ENCODE data around the gene RPL36.
"Not testable (repeated sequence)": the region's sequence is repeated elsewhere in the genome, so short reads cannot be mapped to it uniquely, and the experiment has no call there.

The RPL36 gene

DNA sequence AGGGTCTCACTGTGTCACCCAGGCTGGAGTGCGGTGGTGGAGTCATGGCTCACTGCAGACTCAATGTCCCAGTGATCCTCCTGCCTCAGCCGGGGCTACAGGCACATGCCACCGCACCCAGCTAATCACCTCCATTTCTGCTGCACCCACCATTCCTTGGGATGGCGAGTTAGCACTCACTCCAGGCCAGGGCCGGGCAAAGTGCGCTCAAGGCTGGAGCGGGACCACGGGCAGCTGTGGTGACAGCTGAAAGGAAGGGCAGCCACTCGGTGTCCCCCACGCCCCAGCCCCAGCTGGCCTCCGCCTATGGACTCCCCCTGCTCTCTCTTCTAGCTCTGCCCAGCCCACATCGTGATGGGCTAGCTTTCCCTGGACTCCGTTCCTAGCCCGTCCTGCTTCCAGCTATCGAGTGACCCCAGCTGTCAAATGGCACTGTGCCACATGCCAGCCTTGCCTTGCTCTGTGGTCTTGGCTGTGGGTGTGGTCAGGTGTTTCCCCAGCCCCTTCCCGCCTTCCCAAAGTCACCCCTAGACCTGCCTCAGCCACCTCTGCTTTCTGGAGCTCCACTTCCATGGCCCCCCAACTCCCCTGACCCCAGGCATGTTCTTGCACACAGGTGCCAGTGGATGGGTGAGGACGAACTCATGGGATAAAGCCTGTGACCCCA lies 13.9 kb upstream of the RPL36 start:
- no peak for FAIRE-seq

DNA sequence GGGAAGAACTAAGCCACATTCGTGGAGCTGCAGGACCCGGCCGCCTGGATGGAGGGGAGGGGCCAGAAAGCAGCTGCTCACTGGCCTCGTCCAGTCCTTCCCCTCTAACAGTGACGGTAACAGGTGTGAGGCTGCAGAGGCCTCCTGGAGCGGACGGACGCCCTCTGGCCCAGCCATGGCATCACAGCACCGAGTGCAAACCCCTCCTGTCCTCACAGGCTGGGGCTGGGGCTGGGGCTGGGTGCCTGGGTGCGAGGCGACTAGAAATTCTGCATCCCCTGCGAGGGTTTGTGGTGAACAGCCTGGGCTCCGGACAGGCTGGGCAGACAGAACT lies 13.4 kb upstream of the RPL36 start:
- FAIRE-seq: no peak

GRCh38 chr19:5677136-5677535 lies 13.0 kb upstream of the RPL36 start:
- FAIRE-seq: no peak

- FAIRE-seq: no peak
Observed at GRCh38 chr19:5677580-5677979, 12.5 kb upstream of the RPL36 start.

DNA sequence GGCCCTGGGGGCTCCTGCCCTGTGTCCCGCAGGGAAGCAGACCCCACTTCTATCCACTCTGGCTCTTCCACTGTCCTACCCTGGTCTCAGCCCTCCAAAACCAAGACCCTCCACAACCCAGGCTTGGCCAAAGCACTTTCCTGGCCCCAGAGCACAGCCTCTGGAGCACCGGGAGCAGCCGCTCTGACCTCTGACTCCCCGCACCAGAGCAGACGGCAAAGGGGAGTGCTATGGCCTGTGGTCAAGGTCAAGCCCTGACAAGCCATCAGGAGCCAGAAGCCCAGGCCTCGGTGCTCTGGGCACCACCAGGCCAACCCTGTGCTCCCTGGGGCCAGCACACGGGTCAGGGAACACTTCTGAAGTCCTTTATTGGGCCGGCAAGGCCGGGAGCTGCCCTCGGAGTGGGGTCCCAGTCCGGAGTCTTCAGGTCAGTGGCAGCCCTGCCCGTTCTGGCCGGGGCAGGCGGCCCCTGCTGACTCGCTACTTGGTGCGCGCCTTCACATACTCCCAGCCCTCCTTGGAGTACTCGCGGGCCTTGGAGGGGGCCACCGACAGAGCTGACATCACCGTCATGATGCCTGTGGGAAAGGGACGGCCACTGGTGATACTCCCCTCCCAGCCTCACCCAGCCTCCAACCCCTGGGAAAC lies 11.9 kb upstream of the RPL36 start:
- FAIRE-seq: no peak

- no peak for FAIRE-seq
Observed at GRCh38 chr19:5679289-5680083, 10.6 kb upstream of the RPL36 start.

DNA sequence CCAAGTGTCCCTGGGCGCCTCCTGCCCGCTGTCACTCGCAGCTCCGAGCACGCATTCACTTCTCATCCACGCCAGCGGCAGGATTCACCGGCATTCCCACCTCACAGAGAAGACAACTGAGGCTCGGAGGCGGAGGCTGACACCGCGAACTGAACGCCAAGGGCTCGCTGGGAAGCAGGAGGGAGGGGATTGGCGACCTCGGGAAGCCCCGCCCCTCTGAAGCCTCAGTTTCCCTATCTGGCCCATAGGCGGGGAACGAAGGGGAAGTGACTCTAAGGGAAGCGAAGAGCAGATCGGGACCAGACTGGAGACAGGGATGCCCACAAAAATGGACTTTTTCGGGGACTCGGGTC lies 10.0 kb upstream of the RPL36 start:
- no peak for FAIRE-seq

DNA sequence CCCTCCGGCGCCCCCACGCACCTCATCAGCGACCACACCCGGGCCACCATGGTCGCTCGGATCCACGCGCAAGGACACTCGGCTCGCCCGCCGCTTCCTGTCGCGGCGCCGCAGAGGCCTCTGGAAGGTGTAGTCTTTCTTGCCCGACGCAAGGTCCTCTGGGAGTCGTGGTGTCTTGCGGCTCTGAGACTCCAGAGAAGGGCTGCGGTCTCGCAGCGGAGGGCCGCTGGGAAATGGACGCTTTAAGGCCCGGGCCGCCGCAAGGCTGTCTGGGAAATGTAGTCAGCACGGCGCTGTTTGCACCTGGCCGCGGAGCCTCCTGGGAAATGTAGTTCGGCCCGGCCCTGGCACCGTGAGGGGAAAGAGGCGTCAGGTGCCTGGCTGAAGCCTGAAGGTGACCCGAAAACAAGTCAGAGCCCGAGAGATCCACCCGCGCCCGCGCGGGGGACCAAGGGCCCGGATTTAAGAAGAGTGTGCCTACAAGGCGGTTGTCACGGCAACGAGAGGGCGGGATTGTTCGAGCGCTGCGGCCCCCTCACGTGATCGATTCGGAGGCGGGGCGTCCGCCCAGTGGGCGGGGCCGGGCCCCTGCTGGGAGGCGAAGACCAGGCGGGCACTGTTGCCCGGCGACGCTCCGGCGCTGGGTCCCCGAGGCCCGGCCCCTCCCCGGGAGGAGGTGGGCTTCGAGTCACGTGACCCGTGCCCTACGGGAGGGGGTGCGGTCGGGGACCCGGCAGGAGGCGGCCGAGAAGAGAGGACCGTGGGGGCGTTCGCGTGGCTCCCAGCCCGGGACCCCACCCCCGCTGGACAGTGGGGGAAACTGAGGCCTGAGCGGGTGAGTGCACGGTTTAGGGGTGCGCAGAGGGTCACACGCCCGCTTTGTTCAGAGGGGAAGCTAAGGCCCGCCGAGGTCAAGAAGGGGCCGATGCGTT lies 9.4 kb upstream of the RPL36 start, which contains the start of the genes HSD11B1L and MICOS13:
TSS of gene HSD11B1L (plus strand) at position 591 of the 932 bp plus-strand sequence. CDS start 3,806 bp downstream, outside the sequence.
TSS of gene MICOS13 (minus strand) at position 80 of the 932 bp plus-strand sequence. CDS start at position 50, 30 bp downstream.
- peak; percentile 97 for FAIRE-seq

DNA sequence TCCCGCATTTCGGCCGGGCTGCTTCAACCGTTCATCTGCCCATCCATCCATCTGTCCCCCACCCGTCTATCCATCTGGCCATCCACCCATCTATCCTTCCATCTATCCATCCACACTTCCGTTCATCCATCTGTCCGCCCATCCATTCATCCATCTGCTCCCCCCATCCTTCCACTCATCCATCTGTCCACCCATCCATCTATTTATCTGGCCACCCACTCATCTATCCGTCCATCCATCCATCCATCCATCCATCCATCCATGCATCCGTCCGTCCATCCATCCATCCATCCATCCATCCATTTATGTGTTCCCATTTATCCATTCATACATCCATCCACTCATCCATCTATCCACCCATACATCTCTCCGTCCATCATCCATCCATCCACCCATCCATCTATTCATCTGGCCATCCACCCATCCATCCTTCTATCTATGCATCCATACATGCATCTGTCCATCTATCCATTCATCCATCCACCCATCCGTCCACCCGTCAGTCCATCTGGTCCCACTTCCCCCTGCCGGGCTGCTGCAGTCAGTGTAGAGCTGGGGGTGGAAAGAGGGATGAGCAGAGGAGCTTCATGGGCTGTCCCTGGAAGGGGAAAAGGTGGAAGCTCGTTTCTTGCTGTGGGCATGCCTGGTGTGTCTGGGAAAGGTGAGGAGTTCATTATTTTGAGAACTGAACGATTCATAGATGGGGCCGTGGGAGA lies 8.5 kb upstream of the RPL36 start:
- no peak for FAIRE-seq

- no peak for FAIRE-seq
Observed at GRCh38 chr19:5682107-5682482, 8.0 kb upstream of the RPL36 start.

DNA sequence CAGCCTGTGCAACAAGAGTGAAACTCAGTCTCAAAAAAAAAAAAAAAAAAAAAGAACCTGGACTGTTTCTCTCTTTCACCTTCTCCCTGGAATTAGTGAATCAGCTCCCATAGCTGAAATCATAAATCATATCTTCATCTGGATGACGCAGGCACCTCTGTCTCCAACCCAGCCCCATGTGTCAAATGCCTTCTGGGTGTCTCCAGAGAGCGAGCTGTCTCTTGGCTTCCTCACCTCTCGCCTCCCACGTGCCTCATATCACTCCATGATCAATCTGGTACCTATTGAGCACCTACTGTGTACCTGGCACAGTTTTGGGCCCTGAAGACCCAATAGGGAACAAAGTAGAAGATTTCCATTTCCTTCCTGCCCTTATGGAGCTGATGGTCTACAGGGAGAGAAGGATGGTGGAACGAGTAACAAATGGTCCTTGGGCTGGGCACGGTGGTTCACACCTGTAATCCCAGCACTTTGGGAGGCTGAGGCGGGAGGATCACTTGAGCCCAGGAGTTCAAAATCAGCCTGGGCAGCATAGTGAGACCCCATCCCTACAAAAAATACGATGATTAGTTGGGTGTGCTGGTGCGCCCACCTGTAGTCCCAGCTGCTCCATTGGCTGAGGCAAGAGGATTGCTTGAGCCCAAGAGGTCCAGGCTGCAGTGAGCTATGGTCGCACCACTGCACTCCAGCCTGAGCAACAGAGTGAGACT lies 6.8 kb upstream of the RPL36 start:
- no peak for FAIRE-seq

DNA sequence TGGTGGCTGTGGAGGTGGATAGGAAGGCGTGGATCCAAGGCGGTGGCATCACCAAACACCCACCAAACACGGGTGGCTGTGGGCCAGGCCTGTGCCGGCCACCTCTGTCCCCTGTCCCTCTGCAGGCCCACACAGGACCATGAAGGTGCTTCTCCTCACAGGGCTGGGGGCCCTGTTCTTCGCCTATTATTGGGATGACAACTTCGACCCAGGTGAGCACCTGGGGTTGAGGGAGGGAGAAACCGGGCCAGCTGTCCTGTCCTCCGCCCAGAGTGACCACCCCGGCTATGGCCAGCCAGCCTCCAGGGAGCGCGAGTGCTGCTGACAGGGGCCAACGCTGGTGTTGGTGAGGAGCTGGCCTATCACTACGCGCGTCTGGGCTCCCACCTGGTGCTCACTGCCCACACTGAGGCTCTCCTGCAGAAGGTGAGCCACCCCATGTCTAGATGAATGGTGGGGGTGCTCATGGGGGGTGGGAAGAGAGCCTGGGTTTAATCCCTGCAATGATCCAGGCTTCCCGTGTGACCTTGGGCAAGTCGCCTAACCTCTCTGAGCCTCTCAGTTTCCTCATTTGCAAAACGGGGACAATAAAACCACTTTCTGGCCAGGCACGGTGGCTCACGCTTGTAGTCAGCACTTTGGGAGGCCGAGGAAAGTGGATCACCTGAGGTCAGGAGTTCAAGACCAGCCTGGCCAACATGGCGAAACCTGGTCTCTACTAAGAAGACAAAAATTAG lies 5.2 kb upstream of the RPL36 start:
- no peak for FAIRE-seq

- no peak for FAIRE-seq
Observed at GRCh38 chr19:5686326-5686646, 3.8 kb upstream of the RPL36 start.

- no peak for FAIRE-seq
Observed at GRCh38 chr19:5686647-5687359, 3.3 kb upstream of the RPL36 start.

DNA sequence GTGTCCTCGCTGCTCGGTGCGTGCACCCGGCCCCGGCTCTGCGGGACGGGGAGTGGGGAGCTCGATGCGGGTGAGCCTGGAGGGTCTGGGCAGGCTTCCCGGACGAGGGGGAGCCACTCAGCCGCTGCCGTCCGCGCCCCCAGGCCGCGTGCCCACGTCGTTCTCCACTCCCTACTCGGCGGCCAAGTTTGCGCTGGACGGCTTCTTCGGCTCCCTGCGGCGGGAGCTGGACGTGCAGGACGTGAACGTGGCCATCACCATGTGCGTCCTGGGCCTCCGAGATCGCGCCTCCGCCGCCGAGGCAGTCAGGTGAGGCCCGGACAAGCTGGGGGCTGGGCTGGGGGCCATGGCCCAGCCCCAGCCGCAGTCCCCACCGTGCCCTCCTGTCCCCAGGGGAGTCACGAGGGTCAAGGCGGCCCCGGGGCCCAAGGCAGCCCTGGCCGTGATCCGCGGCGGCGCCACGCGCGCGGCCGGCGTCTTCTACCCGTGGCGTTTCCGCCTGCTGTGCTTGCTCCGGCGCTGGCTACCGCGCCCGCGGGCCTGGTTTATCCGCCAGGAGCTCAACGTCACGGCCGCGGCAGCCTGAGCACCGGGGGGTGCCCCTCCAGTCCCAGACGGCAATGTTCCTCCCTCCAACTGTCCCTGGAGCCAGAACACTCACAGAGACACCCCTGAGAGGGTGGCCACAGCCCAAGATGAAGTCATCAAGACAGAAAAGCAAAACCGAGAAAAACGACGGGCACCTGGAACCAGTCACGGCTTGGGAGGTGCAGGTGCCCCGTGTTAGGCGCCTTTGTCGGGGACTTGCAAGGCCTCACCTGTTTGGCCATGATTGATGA lies 2.5 kb upstream of the RPL36 start:
- FAIRE-seq: no peak

- FAIRE-seq: not testable (repeated sequence)
Observed at GRCh38 chr19:5688262-5688881, 1.7 kb upstream of the RPL36 start.

DNA sequence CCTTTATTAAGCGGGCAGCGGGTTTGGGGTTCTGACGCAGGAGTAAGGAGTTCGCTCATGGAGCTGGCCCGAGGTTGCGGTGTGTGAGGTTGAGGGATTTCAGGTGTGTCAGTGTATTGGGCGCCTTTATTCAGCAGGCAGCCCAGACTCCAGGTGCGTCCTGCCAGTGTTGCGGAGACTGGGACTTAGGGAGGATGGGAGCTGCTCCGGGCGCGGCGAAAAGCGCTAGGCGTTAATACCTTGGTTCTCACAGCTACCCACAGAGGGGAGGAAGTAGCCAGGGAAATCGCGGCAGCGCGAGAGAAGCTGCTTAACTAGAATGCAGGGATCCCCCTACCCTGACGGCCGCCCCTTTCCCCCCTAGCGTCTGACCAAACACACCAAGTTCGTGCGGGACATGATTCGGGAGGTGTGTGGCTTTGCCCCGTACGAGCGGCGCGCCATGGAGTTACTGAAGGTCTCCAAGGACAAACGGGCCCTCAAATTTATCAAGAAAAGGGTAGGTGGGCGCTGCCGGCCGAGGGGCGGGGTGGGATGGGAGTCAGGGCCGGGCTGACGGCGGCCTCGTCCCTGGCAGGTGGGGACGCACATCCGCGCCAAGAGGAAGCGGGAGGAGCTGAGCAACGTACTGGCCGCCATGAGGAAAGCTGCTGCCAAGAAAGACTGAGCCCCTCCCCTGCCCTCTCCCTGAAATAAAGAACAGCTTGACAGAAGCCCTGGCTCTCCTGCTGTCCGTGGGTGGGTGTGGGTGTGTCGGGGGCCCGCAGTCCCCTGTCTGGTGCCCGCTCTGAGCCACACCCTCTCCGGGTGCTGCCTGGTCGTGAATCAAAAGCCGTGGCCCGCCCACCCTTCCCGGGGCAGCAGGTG lies 1.1 kb downstream of the RPL36 start:
- no peak for FAIRE-seq
